ENCODE data around the gene CDK5RAP3.

CDK5RAP3 gene

GRCh38 chr17:47948706-47949196 is 22.2 kb upstream of the CDK5RAP3 start:
- no peak for DNase-seq (ENCODE audit: low read depth)

GRCh38 chr17:47949197-47949759 is 21.6 kb upstream of the CDK5RAP3 start:
- peak; percentile 47 for DNase-seq (ENCODE audit: low read depth)

- DNase-seq (ENCODE audit: low read depth) = no peak
These were observed 21.0 kb upstream of the CDK5RAP3 start for GRCh38 chr17:47949946-47950345.

- no peak for DNase-seq (ENCODE audit: low read depth)
These were observed 20.5 kb upstream of the CDK5RAP3 start for GRCh38 chr17:47950448-47950847.

GRCh38 chr17:47952171-47953021 is 18.5 kb upstream of the CDK5RAP3 start:
- no peak for DNase-seq (ENCODE audit: low read depth)

DNA sequence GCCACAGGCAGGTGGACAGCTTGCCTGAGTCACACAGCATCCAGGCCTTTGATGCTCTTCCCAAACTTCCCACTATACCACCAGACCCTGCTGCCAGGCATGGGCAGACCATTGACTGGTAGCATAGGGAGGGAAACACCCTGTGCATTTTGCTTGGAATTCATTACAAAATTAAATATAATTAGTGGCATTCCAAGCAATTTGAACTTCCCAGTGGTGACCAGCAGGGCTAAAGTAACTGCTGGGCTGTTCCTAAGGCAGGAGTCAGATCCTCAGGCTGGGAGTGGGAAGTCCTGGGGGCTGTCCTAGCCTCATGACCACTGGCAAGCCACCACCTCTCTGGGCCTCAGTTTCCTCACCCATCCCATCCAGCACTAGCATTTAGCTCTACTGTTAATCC is 17.0 kb upstream of the CDK5RAP3 start:
- no peak for DNase-seq (ENCODE audit: low read depth)

DNA sequence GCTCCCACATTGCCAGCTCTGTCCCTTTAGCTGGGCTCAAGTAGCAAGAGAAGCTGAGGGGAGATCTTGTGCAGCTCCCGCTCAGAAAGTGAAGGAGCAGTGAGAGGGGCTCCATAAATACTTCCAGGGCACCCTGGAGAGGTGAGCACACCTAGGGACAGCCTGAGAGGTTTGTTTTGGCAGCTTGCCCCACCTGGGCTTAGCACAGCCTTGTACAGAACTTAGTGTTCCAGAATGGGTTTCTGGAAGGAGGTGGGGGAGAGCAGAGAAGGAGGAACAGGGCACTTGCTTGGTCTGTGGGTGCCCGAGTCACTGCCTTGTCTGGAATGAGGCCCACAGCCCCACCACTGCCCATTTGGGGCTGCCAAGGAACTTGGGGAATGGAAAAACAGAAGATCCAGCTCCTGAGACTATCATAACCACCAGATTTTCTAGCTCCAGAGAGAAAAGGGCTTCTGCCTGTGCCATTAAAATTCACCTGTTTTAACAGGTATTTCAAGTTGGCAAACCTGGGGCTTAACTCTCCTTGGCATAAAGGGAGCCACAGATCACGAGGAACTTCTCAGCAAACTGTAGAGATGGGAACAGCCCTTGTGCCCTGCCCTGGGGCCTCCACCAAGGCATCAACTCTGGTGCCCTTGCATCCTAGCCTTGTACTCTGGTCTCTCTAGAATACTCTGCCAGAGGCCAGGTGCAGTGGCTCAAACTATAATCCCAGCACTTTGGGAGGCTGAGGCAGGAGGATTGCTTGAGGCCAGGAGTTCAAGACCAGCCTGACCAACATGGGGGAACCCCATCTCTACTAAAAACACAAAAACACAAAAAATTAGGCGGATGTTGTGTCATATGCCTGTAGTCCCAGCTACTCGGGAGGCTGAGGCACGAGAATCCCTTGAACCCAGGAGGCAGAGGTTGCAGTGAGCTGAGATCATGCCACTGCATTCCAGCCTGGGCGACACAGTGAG is 15.1 kb upstream of the CDK5RAP3 start:
- DNase-seq (ENCODE audit: low read depth) = no peak

DNA sequence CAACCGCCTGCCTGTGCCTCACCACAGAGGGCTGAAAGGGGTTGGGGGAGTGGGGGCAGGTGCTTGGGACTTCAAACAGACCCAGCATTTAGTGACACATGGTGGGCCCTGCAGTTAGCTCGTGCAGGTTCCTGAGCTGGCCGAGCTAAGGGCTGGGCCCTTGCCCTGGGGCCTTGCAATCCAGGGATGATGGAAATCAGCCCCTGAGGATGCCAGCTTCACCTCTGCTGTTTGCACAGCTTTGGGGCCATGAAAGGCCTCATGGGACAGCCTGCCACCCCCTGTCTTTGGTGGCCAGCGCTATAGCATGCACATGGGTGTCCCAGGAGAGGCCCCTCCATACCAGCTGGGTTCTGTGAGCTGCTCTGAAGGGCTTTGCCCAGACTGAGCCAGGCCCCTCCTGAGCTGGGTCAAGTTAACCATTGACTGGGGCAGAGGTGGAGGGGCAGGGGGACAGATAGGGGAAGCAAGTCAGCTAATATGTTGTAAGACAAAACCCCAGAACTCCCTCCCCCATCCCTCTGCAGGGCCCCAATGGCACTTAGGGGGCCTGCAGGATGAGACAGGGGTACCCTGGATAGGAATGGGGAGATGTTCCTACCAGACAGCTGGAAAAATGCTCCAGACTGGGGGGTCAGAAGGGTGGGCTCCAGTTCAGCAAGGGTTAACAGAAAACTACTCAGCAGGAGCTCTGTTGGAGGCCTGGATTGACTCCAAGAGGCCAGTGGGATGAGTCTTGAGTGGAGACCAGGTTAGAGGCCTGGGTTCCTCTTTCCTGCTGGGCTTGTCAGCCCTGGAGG is 13.9 kb upstream of the CDK5RAP3 start:
- no peak for DNase-seq (ENCODE audit: low read depth)

DNA sequence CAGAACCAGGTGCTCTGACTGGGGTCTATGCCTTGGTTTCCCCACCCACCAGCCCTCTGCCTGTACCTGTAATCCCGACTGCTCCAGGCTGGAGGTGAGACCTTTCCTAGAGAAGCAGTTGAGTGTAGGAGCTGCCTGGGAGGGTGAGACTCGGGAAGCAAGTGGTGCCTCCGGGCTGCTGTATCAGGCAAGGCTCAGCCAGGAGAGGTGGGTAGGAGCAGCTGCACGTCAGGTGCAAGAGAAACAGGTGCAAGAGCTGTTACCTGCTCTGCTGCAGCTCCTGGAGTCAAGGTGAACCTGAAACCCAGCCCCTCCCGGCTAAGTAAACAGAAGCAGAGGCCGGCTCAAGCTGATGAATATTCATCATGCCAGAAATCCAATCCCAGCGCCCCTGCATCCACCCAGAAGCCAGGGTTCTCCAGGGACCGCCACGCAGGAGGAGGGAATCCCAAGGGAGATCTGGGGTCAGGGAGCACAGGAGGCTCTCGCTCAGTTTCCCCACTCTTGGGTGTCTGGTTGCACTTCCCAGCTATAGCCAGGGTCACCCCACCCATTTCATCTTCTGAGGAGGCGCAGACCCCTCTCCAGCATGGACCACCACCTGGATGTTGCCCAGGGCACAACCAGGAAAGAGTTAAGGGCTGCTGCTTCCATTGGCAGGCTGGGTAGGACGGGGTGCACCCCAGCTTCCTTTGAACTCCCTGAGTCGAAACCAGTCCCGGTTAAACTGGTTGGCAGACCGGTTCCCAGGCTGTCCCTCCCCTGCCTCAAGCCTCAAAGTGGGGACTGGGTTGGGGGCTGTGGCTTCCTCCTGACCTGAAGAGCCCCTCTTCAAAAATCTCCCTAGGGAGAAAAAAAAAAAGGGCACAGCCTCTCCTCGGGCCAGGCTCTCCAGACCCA is 13.1 kb upstream of the CDK5RAP3 start, which contains the start of gene PRR15L:
Gene PRR15L, minus strand, starts transcription at position 293 of the 900 bp plus-strand sequence. CDS start 4,649 bp downstream, outside the sequence.
- no peak for DNase-seq (ENCODE audit: low read depth)

DNA sequence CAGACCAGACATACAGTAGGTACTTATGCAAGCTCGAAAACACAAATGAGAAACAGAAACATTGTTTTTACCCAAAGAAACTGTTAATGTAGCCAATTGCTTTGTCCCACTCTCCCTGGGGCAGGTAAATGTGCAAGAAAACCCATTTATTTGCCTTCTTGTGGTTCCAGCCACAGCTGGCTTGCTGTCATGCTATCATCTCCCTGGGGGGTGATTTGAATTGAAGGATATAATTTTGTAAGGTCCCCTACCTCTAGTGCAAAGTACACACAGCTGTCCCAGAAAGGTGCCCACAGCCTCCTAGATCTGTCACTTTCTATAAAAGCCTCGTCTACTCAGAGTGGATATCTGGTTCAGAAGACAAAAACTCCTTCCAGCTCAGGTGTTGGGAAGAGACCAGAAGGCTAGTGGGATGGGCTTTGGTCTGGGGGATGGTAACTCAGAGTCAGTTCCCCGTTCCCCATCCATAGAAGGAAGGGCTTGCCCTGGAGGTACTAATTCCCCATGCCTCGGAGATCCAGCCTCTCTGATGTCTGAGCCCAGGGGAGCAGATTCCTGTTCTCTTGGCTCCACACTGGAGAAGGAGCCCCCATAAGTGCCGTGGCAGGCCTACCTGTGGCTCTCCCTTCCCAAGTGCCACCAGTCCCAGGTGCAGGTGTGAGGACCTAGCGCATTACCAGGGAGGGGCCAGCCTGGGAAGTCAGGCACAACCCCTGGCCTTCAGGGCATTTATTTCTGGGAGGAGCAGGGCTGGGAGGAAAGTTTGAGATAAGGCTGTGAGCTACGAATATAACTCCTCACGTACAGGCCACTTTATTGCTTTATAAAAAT is 10.9 kb upstream of the CDK5RAP3 start:
- no peak for DNase-seq (ENCODE audit: low read depth)

DNA sequence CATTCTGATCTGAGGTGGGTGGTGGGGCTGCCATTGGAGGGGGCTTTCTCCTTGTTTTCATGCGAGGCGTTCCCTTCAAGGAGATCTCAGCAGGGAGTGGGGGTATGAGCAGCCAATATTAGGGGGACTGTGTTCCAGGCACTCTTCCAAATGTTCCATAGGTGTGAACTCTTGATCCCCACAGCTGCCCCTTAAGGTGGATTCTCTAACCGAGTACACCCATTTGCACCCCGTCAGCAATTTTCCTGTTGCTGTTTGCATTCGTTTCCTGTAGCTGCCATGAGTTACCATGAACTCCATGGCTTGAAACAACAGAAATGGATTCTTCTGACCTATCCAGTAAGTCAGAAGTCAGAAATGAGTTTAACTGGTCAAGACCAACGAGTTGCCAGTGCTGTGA is 9.5 kb upstream of the CDK5RAP3 start:
- no peak for DNase-seq (ENCODE audit: low read depth)

DNA sequence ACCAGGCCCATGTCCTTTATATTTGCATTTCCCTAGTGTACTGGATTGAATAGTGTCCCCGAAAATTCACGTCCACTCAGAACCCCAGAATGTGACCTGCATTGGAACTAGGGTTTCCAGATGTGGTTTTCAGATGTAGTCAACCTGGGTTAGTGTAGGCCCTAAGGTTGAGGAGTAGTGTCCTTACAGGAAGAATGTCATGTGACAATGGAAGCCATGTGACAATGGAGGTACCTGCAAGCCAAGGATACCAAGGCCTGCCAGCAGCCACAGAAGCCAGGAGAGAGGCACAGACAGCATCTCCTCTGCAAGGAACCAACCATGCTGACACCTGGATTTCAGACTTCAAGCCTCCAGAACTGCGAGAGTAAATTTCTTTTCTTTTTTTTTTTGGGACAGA is 8.0 kb upstream of the CDK5RAP3 start:
- no peak for DNase-seq (ENCODE audit: low read depth)

GRCh38 chr17:47964856-47965255 is 6.1 kb upstream of the CDK5RAP3 start:
- DNase-seq (ENCODE audit: low read depth) = no peak

GRCh38 chr17:47966079-47966519 is 4.8 kb upstream of the CDK5RAP3 start:
- no peak for DNase-seq (ENCODE audit: low read depth)

GRCh38 chr17:47967607-47968252 is 3.2 kb upstream of the CDK5RAP3 start:
- DNase-seq (ENCODE audit: low read depth) = no peak

DNA sequence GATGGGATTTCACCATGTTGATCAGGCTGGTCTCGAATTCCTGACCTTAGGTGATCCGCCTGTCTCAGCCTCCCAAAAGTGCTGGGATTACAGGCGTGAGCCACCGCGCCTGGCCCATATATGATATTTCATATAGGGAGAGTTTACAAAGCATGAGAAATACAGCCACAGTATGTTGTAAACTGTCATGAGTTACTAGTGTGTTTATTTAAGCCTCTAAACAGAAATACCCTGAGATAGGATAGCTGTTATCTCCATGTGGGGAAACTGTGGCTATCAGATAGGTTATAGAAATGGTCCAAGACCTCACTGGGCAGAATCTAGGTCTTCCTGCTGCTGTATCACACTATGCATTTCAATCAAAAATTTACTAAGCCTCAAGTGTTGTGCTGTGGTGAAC is 2.1 kb upstream of the CDK5RAP3 start:
- DNase-seq (ENCODE audit: low read depth) = no peak

- DNase-seq (ENCODE audit: low read depth) = no peak
These were observed 786 bp upstream of the CDK5RAP3 start for GRCh38 chr17:47969930-47970724.

GRCh38 chr17:47973541-47973940 is 2.6 kb downstream of the CDK5RAP3 start:
- DNase-seq (ENCODE audit: low read depth) = no peak
